Measurements from ENCODE around the gene BOC. TPM values are rescaled to one million over a fixed set of nuclear protein-coding genes. Genes with fewer than 3 reads are reported as not detected.

Gene BOC
- total and polyA plus RNA-seq, 12 donors: 2.1 to 13.9 (median 4.9) TPM

DNA sequence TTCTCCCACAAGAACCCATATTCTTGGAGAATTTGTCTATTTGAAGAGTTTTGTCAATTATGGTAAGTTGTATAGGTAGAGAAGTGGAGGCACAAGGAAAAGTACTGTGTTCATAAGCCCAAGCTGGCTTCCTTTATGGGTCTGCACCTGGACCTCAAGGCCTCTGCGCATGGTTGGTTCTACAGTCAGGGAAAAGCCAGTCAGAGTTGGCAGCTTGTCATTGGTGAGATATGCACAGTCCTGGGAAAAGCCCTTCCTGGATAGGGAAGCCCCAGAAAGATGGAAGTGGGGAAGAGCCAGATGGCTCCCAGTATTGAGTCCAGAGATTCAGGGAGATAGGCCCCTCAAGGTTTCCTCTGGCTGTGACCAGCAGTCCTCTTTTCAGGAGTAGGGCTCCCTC, 15.8 kb downstream of the BOC start:
- Histone ChIP-seq H3K4me1 (peaks cover 0 to 36% (median 7%) of the 10 kb centered on the region in 9 donors), H3K4me3 (no peak overlapping the region), H3K27ac (no peak overlapping the region), H3K36me3 (no peaks in the 10 kb centered on the region), H3K27me3 (peaks cover 0 to 3% (median 0%) of the 10 kb centered on the region in 7 donors), H3K9me3 (no peaks in the 10 kb centered on the region)
- WGBS, 2 donors: 90 to 98% methylated on average over 1 of the region's 1 CpG
- DNase-seq (no peak), ATAC-seq (no peak)
- TF ChIP-seq, protein P1, sequence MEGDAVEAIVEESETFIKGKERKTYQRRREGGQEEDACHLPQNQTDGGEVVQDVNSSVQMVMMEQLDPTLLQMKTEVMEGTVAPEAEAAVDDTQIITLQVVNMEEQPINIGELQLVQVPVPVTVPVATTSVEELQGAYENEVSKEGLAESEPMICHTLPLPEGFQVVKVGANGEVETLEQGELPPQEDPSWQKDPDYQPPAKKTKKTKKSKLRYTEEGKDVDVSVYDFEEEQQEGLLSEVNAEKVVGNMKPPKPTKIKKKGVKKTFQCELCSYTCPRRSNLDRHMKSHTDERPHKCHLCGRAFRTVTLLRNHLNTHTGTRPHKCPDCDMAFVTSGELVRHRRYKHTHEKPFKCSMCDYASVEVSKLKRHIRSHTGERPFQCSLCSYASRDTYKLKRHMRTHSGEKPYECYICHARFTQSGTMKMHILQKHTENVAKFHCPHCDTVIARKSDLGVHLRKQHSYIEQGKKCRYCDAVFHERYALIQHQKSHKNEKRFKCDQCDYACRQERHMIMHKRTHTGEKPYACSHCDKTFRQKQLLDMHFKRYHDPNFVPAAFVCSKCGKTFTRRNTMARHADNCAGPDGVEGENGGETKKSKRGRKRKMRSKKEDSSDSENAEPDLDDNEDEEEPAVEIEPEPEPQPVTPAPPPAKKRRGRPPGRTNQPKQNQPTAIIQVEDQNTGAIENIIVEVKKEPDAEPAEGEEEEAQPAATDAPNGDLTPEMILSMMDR (IDR thresholded peaks at IDR 0.05): no peak
- intact Hi-C loops (cut with DNase I): no loop called here

DNA sequence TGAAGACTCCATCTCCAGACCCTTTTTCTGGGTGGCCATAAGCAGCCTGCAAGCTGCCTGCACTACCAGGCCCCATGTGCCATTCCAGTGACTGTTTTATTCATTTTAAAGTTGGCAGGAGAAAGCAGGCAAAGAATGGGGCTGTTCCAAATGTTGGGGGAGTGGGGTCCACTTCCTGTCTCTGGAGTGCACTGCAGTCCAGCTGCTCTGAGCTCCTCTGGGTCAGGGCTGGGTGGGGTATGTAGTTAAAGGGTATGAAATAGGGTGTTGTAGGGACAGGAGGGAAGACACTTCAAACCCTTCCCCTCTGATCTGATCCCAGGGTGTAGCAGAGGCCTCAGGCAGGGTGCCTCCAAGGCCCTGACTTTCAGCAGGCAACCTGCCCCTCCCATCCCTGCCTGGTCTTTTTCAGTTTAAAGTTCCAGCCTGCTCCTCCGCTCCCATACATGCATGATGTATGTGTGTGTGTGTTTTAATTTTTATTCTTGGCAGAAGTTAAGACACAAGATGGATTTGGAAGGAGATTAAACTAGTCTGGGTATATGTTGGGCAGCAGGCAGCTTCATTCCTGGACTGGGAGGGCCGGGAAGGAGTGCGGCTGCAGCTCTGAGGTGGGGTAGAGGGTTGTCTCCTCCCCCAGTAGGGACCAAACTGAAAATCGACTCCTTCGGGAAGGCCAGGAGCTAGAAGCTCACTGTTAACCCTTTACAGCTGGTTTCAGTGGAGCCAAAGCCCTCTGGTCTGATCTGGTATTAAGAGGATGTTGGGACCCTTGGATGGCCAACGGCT, 17.3 kb downstream of the BOC start:
- WGBS, 2 donors: 54 to 56% methylated on average over 6 of the region's 6 CpGs
- H3K27ac ChIP-seq: no peak overlapping the region
- peaks cover 0 to 3% (median 0%) of the 10 kb centered on the region in 7 donors for H3K27me3 ChIP-seq
- H3K4me3 ChIP-seq: no peak overlapping the region
- H3K9me3 ChIP-seq: no peaks in the 10 kb centered on the region
- peaks cover 0 to 21% (median 2%) of the 10 kb centered on the region in 9 donors for H3K4me1 ChIP-seq
- H3K36me3 ChIP-seq: no peaks in the 10 kb centered on the region
- TF ChIP-seq, protein P1 (IDR thresholded peaks at IDR 0.05): no peak
- intact Hi-C loops (cut with DNase I): no loop called here
- no peak for DNase-seq
- peak in 2 of 8 donors; percentile 12 to 13 for ATAC-seq

DNA sequence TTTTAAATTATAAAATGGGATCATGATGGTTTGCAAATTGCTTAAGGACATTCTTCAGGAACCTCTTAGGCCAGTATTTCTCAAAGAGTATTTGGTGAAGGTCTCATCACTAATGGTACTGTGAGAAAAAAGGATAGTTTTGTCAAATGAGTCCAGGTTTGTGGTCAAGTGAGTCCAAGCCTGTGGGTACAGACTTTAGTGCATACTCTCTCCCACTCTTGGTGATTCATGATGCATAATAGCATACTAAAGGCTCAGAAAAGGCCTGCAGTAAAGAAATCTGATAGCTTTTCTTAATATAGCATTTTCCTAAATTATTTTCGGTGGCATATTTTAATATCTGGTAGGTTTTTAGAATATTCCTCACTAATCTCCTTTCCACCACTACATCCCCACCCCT, 20.0 kb downstream of the BOC start:
- 89 to 93% methylated on average over 1 of the region's 1 CpG for WGBS, 2 donors
- no peak overlapping the region for H3K4me3 ChIP-seq
- H3K9me3 ChIP-seq: no peaks in the 10 kb centered on the region
- no peak overlapping the region for H3K27ac ChIP-seq
- TF ChIP-seq, protein P1 (IDR thresholded peaks at IDR 0.05): no peak
- no peaks in the 10 kb centered on the region for H3K36me3 ChIP-seq
- peaks cover 0 to 28% (median 14%) of the 10 kb centered on the region in 9 donors for H3K4me1 ChIP-seq
- DNase-seq: no peak
- peaks cover 0 to 3% (median 0%) of the 10 kb centered on the region in 7 donors for H3K27me3 ChIP-seq
- no peak for ATAC-seq
- intact Hi-C loops (cut with DNase I): no loop called here

DNA sequence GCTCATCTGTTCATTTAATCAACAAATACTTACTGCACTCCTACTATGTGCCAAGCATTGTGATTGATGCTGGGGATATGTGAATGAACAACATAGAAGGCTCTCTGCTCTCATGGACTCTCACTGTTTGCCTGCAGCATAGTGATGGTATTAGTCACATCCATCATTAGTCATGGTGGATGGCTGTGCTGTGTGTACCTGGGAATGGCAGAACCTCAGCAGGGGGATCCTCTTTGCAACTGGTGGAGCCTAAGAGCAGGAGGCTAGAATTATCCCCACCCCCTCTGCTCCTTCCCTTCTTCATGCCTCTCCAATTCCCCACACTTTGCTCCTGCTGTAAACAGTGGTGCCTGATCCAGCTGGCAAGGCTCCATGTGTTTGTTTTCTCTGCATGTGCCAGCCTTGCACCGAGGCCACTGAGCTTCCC, 20.5 kb downstream of the BOC start:
- H3K27ac ChIP-seq: no peak overlapping the region
- DNase-seq (no peak), ATAC-seq (peak in 1 of 8 donors; percentile 54)
- no peak overlapping the region for H3K4me3 ChIP-seq
- intact Hi-C loops (cut with DNase I): no loop called here
- no peaks in the 10 kb centered on the region for H3K27me3 ChIP-seq
- no peaks in the 10 kb centered on the region for H3K9me3 ChIP-seq
- TF ChIP-seq, protein P1 (IDR thresholded peaks at IDR 0.05): no peak
- WGBS, 2 donors: 10 to 13% methylated on average over 1 of the region's 1 CpG
- peaks cover 0 to 28% (median 14%) of the 10 kb centered on the region in 9 donors for H3K4me1 ChIP-seq
- H3K36me3 ChIP-seq: no peaks in the 10 kb centered on the region
